A549 (cell line): Measurements from ENCODE around the gene SKIDA1. TPM values are rescaled to one million over a fixed set of nuclear protein-coding genes. Genes with fewer than 3 reads are reported as not detected.
A peak's percentile ranks its signal among the peaks of the same experiment; 100 is the strongest.

Experiments
- ATAC-seq, 2 experiments: fragments of 200-7000 bp in 1 of 2; fragments of >200 bp in 1 of 2; cut with Nextera tagmentation in 1 of 2; cut with Tn5 transposase in 1 of 2; 3 replicates each; pipeline versions ENCODE4 v1.8.0 to v1.9.1; 2018 to 2020; ENCODE audit warnings: mild to moderate bottlenecking in 1 of 2, moderate library complexity in 1 of 2
- CTCF ChIA-PET: fragments of 300-600 bp; sonication (Branson Sonifier 250); formaldehyde crosslinking; extraction: SDS; loops from one replicate; lab custom pipeline; 2021; ENCODE audit warnings: antibody characterized with exemption, inconsistent platforms; lab: Yijun Ruan, JAX
- POLR2A ChIA-PET: fragments of 350-600 bp; formaldehyde crosslinking; extraction: SDS; loops from one replicate; lab custom pipeline; 2021; ENCODE audit warnings: antibody characterized with exemption, inconsistent platforms; lab: Yijun Ruan, JAX
- DNase-seq, 2 experiments: peaks; one replicate each; pipeline versions ENCODE4 v3.0.0 to v3.0.0-alpha.2; 2011 to 2016; ENCODE audit warnings: low read depth in 1 of 2, low spot score in 1 of 2
- FAIRE-seq: peaks from 2 replicates; lab custom pipeline; 2011; peaks lifted over from hg19 to GRCh38; lab: Jason Lieb, UNC
- H3K27ac ChIP-seq, 2 experiments: fragments of >200 bp; sonication (Bioruptor Twin); formaldehyde crosslinking; 3 replicates each; pipeline ENCODE4 v1.5.1; 2016 to 2017
- H3K4me1 ChIP-seq: fragments of >200 bp; sonication (Bioruptor Twin); formaldehyde crosslinking; 3 replicates; pipeline ENCODE4 v1.6.1; 2016
- H3K4me2 ChIP-seq: fragments of >200 bp; sonication (Bioruptor Twin); formaldehyde crosslinking; 3 replicates; pipeline ENCODE4 v1.6.1; 2016
- H3K4me3 ChIP-seq: fragments of >200 bp; sonication (Bioruptor Twin); formaldehyde crosslinking; 3 replicates; pipeline ENCODE4 v1.5.1; 2016
- H3K9me3 ChIP-seq: fragments of >200 bp; sonication (Bioruptor Twin); formaldehyde crosslinking; 3 replicates; pipeline ENCODE4 v1.6.1; 2016
- BCL3 ChIP-seq: fragments of >200 bp; sonication (Bioruptor Twin); formaldehyde crosslinking; IDR thresholded peaks from 3 replicates; pipeline ENCODE4 v1.6.1; 2016
- CBX2 ChIP-seq: fragments of 200-600 bp; sonication (generic); IDR thresholded peaks from 2 replicates; pipeline ENCODE4 v1.6.1; 2016; ENCODE audit warnings: low read depth, mild to moderate bottlenecking, borderline replicate concordance
- CBX8 ChIP-seq: fragments of 200-600 bp; sonication (generic); IDR thresholded peaks from 2 replicates; pipeline ENCODE4 v1.6.1; 2016
- CHD4 ChIP-seq: fragments of 200-600 bp; sonication (generic); IDR thresholded peaks from 2 replicates; pipeline ENCODE4 v1.6.1; 2016; ENCODE audit warnings: antibody characterized with exemption, mild to moderate bottlenecking, borderline replicate concordance
- FOXS1 ChIP-seq: fragments of 250-450 bp; sonication (Bioruptor Pico); IDR thresholded peaks from 2 replicates; pipeline ENCODE4 v1.5.0; 2020; ENCODE audit warnings: mild to moderate bottlenecking, moderate library complexity
- GATA3 ChIP-seq: IDR thresholded peaks from 2 replicates; pipeline ENCODE4 v1.6.1; 2012; ENCODE audit warnings: borderline replicate concordance
- HES2 ChIP-seq: fragments of >200 bp; sonication (Bioruptor Twin); formaldehyde crosslinking; IDR thresholded peaks from 2 replicates; pipeline ENCODE4 v1.6.1; 2016
- HEYL ChIP-seq: fragments of 250-450 bp; sonication (Bioruptor Pico); IDR thresholded peaks from 2 replicates; pipeline ENCODE4 v1.8.0; 2021; ENCODE audit warnings: mild to moderate bottlenecking, moderate library complexity
- HOXB13 ChIP-seq: fragments of 250-450 bp; sonication (Bioruptor Pico); IDR thresholded peaks from 2 replicates; pipeline ENCODE4 v1.5.0; 2020; ENCODE audit warnings: low read depth, mild to moderate bottlenecking, moderate library complexity
- MAZ ChIP-seq: fragments of 150-350 bp; IDR thresholded peaks from 2 replicates; pipeline ENCODE4 v1.6.1; 2014; ENCODE audit warnings: antibody characterized with exemption, low read depth, low read length, borderline replicate concordance
- POLR2AphosphoS2 ChIP-seq: conservative IDR thresholded peaks from 2 replicates; pipeline ENCODE4 v1.6.1; 2012; ENCODE audit warnings: low read length, improper control_type of control experiment, inconsistent platforms
- RAD21 ChIP-seq, 2 experiments: fragments of >200 bp in 1 of 2; sonication (Bioruptor Twin) in 1 of 2; formaldehyde crosslinking in 1 of 2; IDR thresholded peaks in 1 of 2; conservative IDR thresholded peaks in 1 of 2; 2 replicates in 1 of 2; 3 replicates in 1 of 2; pipeline ENCODE4 v1.6.1; 2012 to 2018; ENCODE audit warnings: inconsistent platforms in 1 of 2
- RARB ChIP-seq: fragments of 250-450 bp; sonication (Bioruptor Pico); IDR thresholded peaks from 2 replicates; pipeline ENCODE4 v1.8.0; 2021; ENCODE audit warnings: mild to moderate bottlenecking, moderate library complexity
- RCOR1 ChIP-seq: fragments of 150-350 bp; IDR thresholded peaks from 2 replicates; pipeline ENCODE4 v1.6.1; 2014; ENCODE audit warnings: antibody characterized with exemption, low read length, low read depth
- SREBF2 ChIP-seq: fragments of 450-650 bp; IDR thresholded peaks from 2 replicates; pipeline ENCODE4 v1.6.1; 2014; ENCODE audit warnings: mild to moderate bottlenecking, moderate library complexity
- ZC3H11A ChIP-seq: fragments of 450-650 bp; IDR thresholded peaks from 2 replicates; pipeline ENCODE4 v1.6.1; 2014; ENCODE audit warnings: antibody characterized with exemption, mild to moderate bottlenecking
- ZFP36 ChIP-seq: fragments of 450-650 bp; IDR thresholded peaks from 2 replicates; pipeline ENCODE4 v1.6.1; 2014; ENCODE audit warnings: borderline replicate concordance; ENCODE audit not compliant: partially characterized antibody
- WGBS: methylation state at CpG from one replicate; pipeline ENCODE4 v1.1.6; 2017; ENCODE audit errors: missing lambda C conversion rate; 5-methylcytosine and 5-hydroxymethylcytosine counted together
- polyA plus RNA-seq, 4 experiments: library from polyadenylated mRNA; depleted of rRNA in 3 of 4; stranded (reverse); fragments of >200 nt; fragmentation: RNase III in 1 of 4; extraction: RNeasy Plus Mini Kit Qiagen cat#74134 plus additional on column Dnase treatment in 1 of 4; gene quantifications; 2 replicates in 3 of 4; 3 replicates in 1 of 4; pipeline ENCODE4 v1.2.3, GENCODE V29; 2011 to 2017
- TF ChIP-seq, protein P1 (sequence below): fragments of 200-600 bp; sonication (generic); IDR thresholded peaks from 2 replicates; pipeline ENCODE4 v1.6.1; 2016; ENCODE audit warnings: antibody characterized with exemption, mild to moderate bottlenecking, moderate library complexity
- TF ChIP-seq, protein P2 (sequence below): IDR thresholded peaks from 2 replicates; pipeline ENCODE4 v1.6.1; 2012

Gene SKIDA1
- polyA plus RNA-seq, 2 of the 4 experiments (the other 2 are of a cell fraction) = 1.0 to 4.1 TPM

DNA sequence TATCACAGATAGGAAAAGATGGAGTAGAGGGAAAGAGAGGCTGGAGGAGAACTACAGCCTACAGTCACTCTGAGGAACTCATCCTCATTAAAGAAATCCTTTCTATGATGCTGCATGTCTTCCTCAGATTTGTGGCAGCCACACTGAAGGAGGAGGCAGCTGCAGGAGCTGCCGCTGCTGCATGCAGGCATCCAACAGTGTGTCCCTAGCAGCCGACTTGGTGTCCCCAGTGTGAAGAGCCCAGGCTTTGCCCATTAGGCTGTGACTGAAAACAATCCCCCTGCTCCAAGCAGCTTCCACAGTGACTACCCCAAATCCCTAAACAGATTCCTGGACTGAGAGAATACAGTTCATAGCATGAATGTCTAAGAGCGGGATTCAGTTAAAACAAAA is 23.1 kb downstream of the SKIDA1 start (continued):
- TF ChIP-seq, protein P1, sequence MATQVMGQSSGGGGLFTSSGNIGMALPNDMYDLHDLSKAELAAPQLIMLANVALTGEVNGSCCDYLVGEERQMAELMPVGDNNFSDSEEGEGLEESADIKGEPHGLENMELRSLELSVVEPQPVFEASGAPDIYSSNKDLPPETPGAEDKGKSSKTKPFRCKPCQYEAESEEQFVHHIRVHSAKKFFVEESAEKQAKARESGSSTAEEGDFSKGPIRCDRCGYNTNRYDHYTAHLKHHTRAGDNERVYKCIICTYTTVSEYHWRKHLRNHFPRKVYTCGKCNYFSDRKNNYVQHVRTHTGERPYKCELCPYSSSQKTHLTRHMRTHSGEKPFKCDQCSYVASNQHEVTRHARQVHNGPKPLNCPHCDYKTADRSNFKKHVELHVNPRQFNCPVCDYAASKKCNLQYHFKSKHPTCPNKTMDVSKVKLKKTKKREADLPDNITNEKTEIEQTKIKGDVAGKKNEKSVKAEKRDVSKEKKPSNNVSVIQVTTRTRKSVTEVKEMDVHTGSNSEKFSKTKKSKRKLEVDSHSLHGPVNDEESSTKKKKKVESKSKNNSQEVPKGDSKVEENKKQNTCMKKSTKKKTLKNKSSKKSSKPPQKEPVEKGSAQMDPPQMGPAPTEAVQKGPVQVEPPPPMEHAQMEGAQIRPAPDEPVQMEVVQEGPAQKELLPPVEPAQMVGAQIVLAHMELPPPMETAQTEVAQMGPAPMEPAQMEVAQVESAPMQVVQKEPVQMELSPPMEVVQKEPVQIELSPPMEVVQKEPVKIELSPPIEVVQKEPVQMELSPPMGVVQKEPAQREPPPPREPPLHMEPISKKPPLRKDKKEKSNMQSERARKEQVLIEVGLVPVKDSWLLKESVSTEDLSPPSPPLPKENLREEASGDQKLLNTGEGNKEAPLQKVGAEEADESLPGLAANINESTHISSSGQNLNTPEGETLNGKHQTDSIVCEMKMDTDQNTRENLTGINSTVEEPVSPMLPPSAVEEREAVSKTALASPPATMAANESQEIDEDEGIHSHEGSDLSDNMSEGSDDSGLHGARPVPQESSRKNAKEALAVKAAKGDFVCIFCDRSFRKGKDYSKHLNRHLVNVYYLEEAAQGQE = no peak
- no peak for TF ChIP-seq RCOR1
- TF ChIP-seq POLR2AphosphoS2 = no peak
- no peak for TF ChIP-seq GATA3
- TF ChIP-seq HEYL (CRISPR knock-in tag) = no peak

GRCh38 chr10:21501731-21502347 is 23.6 kb downstream of the SKIDA1 start:
- peak in 1 of 2 experiments; percentile 25; a peak in 3 of 6 replicates for ATAC-seq

GRCh38 chr10:21501091-21501490 is 24.4 kb downstream of the SKIDA1 start:
- no peak overlapping the region for H3K4me2 ChIP-seq
- H3K27ac ChIP-seq = no peak overlapping the region; a peak in 1 of 6 replicates
- TF ChIP-seq BCL3 (no peak), HOXB13 (CRISPR knock-in tag) (no peak), RARB (CRISPR knock-in tag) (no peak), CBX8 (no peak), RAD21 (conservative IDR thresholded peaks at IDR 0.05 in 1 of 2, IDR thresholded peaks at IDR 0.05 in 1 of 2) (no peak), FOXS1 (CRISPR knock-in tag) (no peak), SREBF2 (no peak), CHD4 (no peak), CBX2 (no peak), HES2 (no peak), MAZ (no peak)
- TF ChIP-seq, protein P2, sequence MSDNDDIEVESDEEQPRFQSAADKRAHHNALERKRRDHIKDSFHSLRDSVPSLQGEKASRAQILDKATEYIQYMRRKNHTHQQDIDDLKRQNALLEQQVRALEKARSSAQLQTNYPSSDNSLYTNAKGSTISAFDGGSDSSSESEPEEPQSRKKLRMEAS = no peak
- no peak for ATAC-seq
- no peak for FAIRE-seq
- H3K4me1 ChIP-seq = peaks cover 14% of the 10 kb centered on the region
- DNase-seq = no peak
- WGBS = 95% methylated on average over 5 of the region's 5 CpGs
- H3K4me3 ChIP-seq = no peak overlapping the region
- CTCF ChIA-PET = interaction anchor here (1.3 kb wide), 1 partner anchor 231 kb away, joined by 5 read pairs; no protein-coding TSS in a partner anchor
- H3K9me3 ChIP-seq = no peaks in the 10 kb centered on the region
- POLR2A ChIA-PET = interaction anchor here (1.0 kb wide), 1 partner anchor 17 kb away, joined by 3 read pairs; no protein-coding TSS in a partner anchor

More at GRCh38 chr10:21501731-21502347, 23.6 kb downstream of the SKIDA1 start:
- Histone ChIP-seq H3K4me3 (no peak overlapping the region), H3K9me3 (no peaks in the 10 kb centered on the region), H3K4me2 (no peak overlapping the region), H3K4me1 (peaks cover 19% of the 10 kb centered on the region), H3K27ac (peak overlapping the region in 1 of 2 experiments; percentile 4; a peak in 1 of 6 replicates)
- no peak for DNase-seq
- 72% methylated on average over 2 of the region's 2 CpGs for WGBS
- POLR2A ChIA-PET = interaction anchor here (1.0 kb wide), 1 partner anchor 16 kb away, joined by 3 read pairs; no protein-coding TSS in a partner anchor
- TF ChIP-seq RCOR1 (no peak), ZFP36 (no peak), ZC3H11A (no peak)
- no peak for FAIRE-seq
- CTCF ChIA-PET = interaction anchor here (1.4 kb wide), 1 partner anchor 138 kb away, joined by 4 read pairs; no protein-coding TSS in a partner anchor
